HEK293 (cell line): ENCODE results near the gene TLR4.

Experiments used
- CTCF ChIA-PET: fragments of 350-600 bp; formaldehyde crosslinking; extraction: SDS; loops from one replicate; lab custom pipeline; 2021; ENCODE audit warnings: antibody characterized with exemption; lab: Yijun Ruan, JAX
- POLR2A ChIA-PET: fragments of 300-600 bp; formaldehyde crosslinking; extraction: SDS; loops from one replicate; lab custom pipeline; 2020; ENCODE audit warnings: antibody characterized with exemption, inconsistent platforms; lab: Yijun Ruan, JAX
- H3K27ac ChIP-seq: fragments of 200-500 bp; sonication (Bioruptor generic); 2 replicates; pipeline ENCODE4 v1.5.1; 2014; ENCODE audit warnings: low read depth, low read length, control low read depth, inconsistent platforms; ENCODE audit errors: extremely low read depth
- H3K36me3 ChIP-seq, 2 experiments: fragments of 200-500 bp in 1 of 2; sonication (Bioruptor generic) in 1 of 2; 1 replicate in 1 of 2; 2 replicates in 1 of 2; pipeline ENCODE4 v1.5.1; 2014 to 2017; ENCODE audit warnings: inconsistent platforms in 2 of 2, low read length in 2 of 2; ENCODE audit not compliant: control insufficient read depth in 2 of 2, insufficient read depth in 1 of 2
- H3K4me1 ChIP-seq: fragments of 200-500 bp; sonication (Bioruptor generic); 2 replicates; pipeline ENCODE4 v1.5.1; 2014; ENCODE audit warnings: mild to moderate bottlenecking, low read length, inconsistent platforms; ENCODE audit not compliant: control insufficient read depth, insufficient read depth
- H3K4me3 ChIP-seq: 2 replicates; pipeline ENCODE4 v1.5.1; 2011; ENCODE audit warnings: low read depth, mild to moderate bottlenecking, control low read depth, low read length, moderate library complexity
- H3K9me3 ChIP-seq: fragments of 200-500 bp; sonication (Bioruptor generic); 2 replicates; pipeline ENCODE4 v1.5.1; 2014; ENCODE audit warnings: low read depth, low read length, inconsistent platforms; ENCODE audit not compliant: control insufficient read depth, insufficient read depth
- ATF2 ChIP-seq: fragments of 450-650 bp; formaldehyde crosslinking; IDR thresholded peaks from 2 replicates; pipeline ENCODE4 v1.5.1; 2016; ENCODE audit warnings: missing biosample characterization, missing genetic modification characterization, low read depth
- BCL11A ChIP-seq: fragments of 450-650 bp; formaldehyde crosslinking; IDR thresholded peaks from 2 replicates; pipeline ENCODE4 v1.5.1; 2016; ENCODE audit warnings: low read depth, missing biosample characterization, missing genetic modification characterization
- BCL6B ChIP-seq: fragments of 450-650 bp; formaldehyde crosslinking; IDR thresholded peaks from 2 replicates; pipeline ENCODE4 v1.5.1; 2017; ENCODE audit warnings: missing biosample characterization, missing genetic modification characterization
- KLF10 ChIP-seq: fragments of 450-650 bp; IDR thresholded peaks from 2 replicates; pipeline ENCODE4 v1.5.1; 2018; ENCODE audit warnings: missing biosample characterization, mild to moderate bottlenecking, missing genetic modification characterization
- ZBTB17 ChIP-seq: fragments of 450-650 bp; formaldehyde crosslinking; IDR thresholded peaks from 2 replicates; pipeline ENCODE4 v1.5.1; 2016; ENCODE audit warnings: missing biosample characterization, missing genetic modification characterization
- ZFP37 ChIP-seq: fragments of 450-650 bp; formaldehyde crosslinking; IDR thresholded peaks from 2 replicates; pipeline ENCODE4 v1.5.1; 2016; ENCODE audit warnings: missing biosample characterization, missing genetic modification characterization
- ZIC2 ChIP-seq: fragments of 450-650 bp; formaldehyde crosslinking; IDR thresholded peaks from 2 replicates; pipeline ENCODE4 v1.5.1; 2016; ENCODE audit warnings: missing biosample characterization, missing genetic modification characterization
- ZNF155 ChIP-seq: fragments of 450-650 bp; formaldehyde crosslinking; IDR thresholded peaks from 2 replicates; pipeline ENCODE4 v1.5.1; 2016; ENCODE audit warnings: missing biosample characterization, missing genetic modification characterization
- ZNF19 ChIP-seq: fragments of 450-650 bp; formaldehyde crosslinking; IDR thresholded peaks from 2 replicates; pipeline ENCODE4; 2016; ENCODE audit warnings: missing biosample characterization, missing genetic modification characterization, low read depth
- ZNF2 ChIP-seq: fragments of 450-650 bp; formaldehyde crosslinking; IDR thresholded peaks from 2 replicates; pipeline ENCODE4 v1.5.1; 2016; ENCODE audit warnings: missing biosample characterization, missing genetic modification characterization
- ZNF449 ChIP-seq: fragments of 450-650 bp; formaldehyde crosslinking; IDR thresholded peaks from 2 replicates; pipeline ENCODE4 v1.5.1; 2017; ENCODE audit warnings: missing biosample characterization, mild to moderate bottlenecking, missing genetic modification characterization, moderate library complexity
- ZNF473 ChIP-seq: fragments of 450-650 bp; formaldehyde crosslinking; IDR thresholded peaks from 2 replicates; pipeline ENCODE4 v1.5.1; 2017; ENCODE audit warnings: missing biosample characterization, missing genetic modification characterization
- ZNF488 ChIP-seq: fragments of 450-650 bp; formaldehyde crosslinking; IDR thresholded peaks from 2 replicates; pipeline ENCODE4 v1.5.1; 2016; ENCODE audit warnings: missing biosample characterization, missing genetic modification characterization
- ZNF544 ChIP-seq: fragments of 450-650 bp; formaldehyde crosslinking; IDR thresholded peaks from 2 replicates; pipeline ENCODE4 v1.5.0; 2017; ENCODE audit warnings: missing biosample characterization, missing genetic modification characterization
- ZNF664 ChIP-seq: fragments of 450-650 bp; formaldehyde crosslinking; IDR thresholded peaks from 2 replicates; pipeline ENCODE4 v1.5.1; 2016; ENCODE audit warnings: missing biosample characterization, missing genetic modification characterization
- ZNF677 ChIP-seq: fragments of 450-650 bp; IDR thresholded peaks from 2 replicates; pipeline ENCODE4 v1.5.0; 2018; ENCODE audit warnings: missing biosample characterization, mild to moderate bottlenecking, missing genetic modification characterization, moderate library complexity
- ZSCAN16 ChIP-seq: fragments of 450-650 bp; formaldehyde crosslinking; IDR thresholded peaks from 2 replicates; pipeline ENCODE4 v1.5.1; 2016; ENCODE audit warnings: missing biosample characterization, missing genetic modification characterization
- TF ChIP-seq, protein P1 (sequence below): fragments of 450-650 bp; formaldehyde crosslinking; IDR thresholded peaks from 2 replicates; pipeline ENCODE4 v1.5.1; 2017; ENCODE audit warnings: missing biosample characterization, missing genetic modification characterization
- TF ChIP-seq, protein P2 (sequence below): fragments of 450-650 bp; IDR thresholded peaks from 2 replicates; pipeline ENCODE4 v1.5.1; 2018; ENCODE audit warnings: missing biosample characterization, missing genetic modification characterization

TLR4 gene

GRCh38 chr9:117739206-117739605 lies 35.0 kb downstream of the TLR4 start:
- no peak overlapping the region for H3K27ac ChIP-seq
- no peak for TF ChIP-seq ZNF544 (tag by site-specific recombination)
- CTCF ChIA-PET = no interaction called here
- no peaks in the 10 kb centered on the region for H3K4me1 ChIP-seq
- H3K9me3 ChIP-seq = no peaks in the 10 kb centered on the region
- H3K36me3 ChIP-seq = no peaks in the 10 kb centered on the region
- no peak overlapping the region for H3K4me3 ChIP-seq
- POLR2A ChIA-PET = no interaction called here

GRCh38 chr9:117739624-117740347 lies 35.6 kb downstream of the TLR4 start:
- H3K4me1 ChIP-seq = no peaks in the 10 kb centered on the region
- no peaks in the 10 kb centered on the region for H3K36me3 ChIP-seq
- CTCF ChIA-PET = no interaction called here
- no peak overlapping the region for H3K27ac ChIP-seq
- no peaks in the 10 kb centered on the region for H3K9me3 ChIP-seq
- TF ChIP-seq, protein P1, sequence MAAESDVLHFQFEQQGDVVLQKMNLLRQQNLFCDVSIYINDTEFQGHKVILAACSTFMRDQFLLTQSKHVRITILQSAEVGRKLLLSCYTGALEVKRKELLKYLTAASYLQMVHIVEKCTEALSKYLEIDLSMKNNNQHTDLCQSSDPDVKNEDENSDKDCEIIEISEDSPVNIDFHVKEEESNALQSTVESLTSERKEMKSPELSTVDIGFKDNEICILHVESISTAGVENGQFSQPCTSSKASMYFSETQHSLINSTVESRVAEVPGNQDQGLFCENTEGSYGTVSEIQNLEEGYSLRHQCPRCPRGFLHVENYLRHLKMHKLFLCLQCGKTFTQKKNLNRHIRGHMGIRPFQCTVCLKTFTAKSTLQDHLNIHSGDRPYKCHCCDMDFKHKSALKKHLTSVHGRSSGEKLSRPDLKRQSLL = no peak
- TF ChIP-seq ZNF488 (tag by site-specific recombination) (no peak), ZNF449 (tag by site-specific recombination) (no peak), KLF10 (no peak), ZNF19 (no peak), BCL6B (tag by site-specific recombination) (no peak), ZSCAN16 (tag by site-specific recombination) (no peak), ZFP37 (tag by site-specific recombination) (no peak), ZNF473 (tag by site-specific recombination) (no peak), ZNF2 (no peak), ZIC2 (tag by site-specific recombination) (no peak), ZNF155 (no peak), ZNF664 (tag by site-specific recombination) (no peak), ZNF677 (tag by site-specific recombination) (no peak), ATF2 (no peak), BCL11A (tag by site-specific recombination) (no peak), ZBTB17 (no peak)
- TF ChIP-seq, protein P2, sequence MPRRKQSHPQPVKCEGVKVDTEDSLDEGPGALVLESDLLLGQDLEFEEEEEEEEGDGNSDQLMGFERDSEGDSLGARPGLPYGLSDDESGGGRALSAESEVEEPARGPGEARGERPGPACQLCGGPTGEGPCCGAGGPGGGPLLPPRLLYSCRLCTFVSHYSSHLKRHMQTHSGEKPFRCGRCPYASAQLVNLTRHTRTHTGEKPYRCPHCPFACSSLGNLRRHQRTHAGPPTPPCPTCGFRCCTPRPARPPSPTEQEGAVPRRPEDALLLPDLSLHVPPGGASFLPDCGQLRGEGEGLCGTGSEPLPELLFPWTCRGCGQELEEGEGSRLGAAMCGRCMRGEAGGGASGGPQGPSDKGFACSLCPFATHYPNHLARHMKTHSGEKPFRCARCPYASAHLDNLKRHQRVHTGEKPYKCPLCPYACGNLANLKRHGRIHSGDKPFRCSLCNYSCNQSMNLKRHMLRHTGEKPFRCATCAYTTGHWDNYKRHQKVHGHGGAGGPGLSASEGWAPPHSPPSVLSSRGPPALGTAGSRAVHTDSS (tag by site-specific recombination) = no peak
- POLR2A ChIA-PET = no interaction called here
- no peak overlapping the region for H3K4me3 ChIP-seq
